Measurements from ENCODE around the gene GJA4. TPM values are rescaled to one million over a fixed set of nuclear protein-coding genes. Genes with fewer than 3 reads are reported as not detected.

The GJA4 gene
- total and polyA plus RNA-seq, 2 donors (not counting 1 experiment from before 2014, with no cell fraction given) = not detected

- Histone ChIP-seq H3K4me2 (ENCODE audit: extremely low read depth, insufficient read depth, low read length) (no peak overlapping the region), H3K9ac (ENCODE audit: insufficient read depth, low read length) (no peak overlapping the region), H3K27me3 (ENCODE audit: control insufficient read depth, insufficient read depth, low read length) (peaks cover 20% of the 10 kb centered on the region), H3K27ac (ENCODE audit: insufficient read depth, low read length) (no peak overlapping the region), H3K36me3 (ENCODE audit: control insufficient read depth, insufficient read depth, low read length) (no peaks in the 10 kb centered on the region), H3K9me3 (ENCODE audit: control insufficient read depth, insufficient read depth, low read depth, low read length) (no peaks in the 10 kb centered on the region), H3K4me3 (replicated peaks in 1 of 4; ENCODE audit: control extremely low read depth in 1 of 4, insufficient read depth in 1 of 4, low read depth in 3 of 4, low read length in 4 of 4) (no peak overlapping the region), H3K79me2 (ENCODE audit: control insufficient read depth, insufficient read depth, low read length) (no peaks in the 10 kb centered on the region), H3K4me1 (ENCODE audit: control insufficient read depth, extremely low read depth, insufficient read depth, low read length) (peaks cover 2% of the 10 kb centered on the region), H2AFZ (ENCODE audit: low read length) (no peak overlapping the region), H4K20me1 (ENCODE audit: control insufficient read depth, extremely low read depth, insufficient read depth, low read length) (no peaks in the 10 kb centered on the region)
- DNase-seq (ENCODE audit: low read depth in 2 of 2) = no peak
- TF ChIP-seq, protein P1, sequence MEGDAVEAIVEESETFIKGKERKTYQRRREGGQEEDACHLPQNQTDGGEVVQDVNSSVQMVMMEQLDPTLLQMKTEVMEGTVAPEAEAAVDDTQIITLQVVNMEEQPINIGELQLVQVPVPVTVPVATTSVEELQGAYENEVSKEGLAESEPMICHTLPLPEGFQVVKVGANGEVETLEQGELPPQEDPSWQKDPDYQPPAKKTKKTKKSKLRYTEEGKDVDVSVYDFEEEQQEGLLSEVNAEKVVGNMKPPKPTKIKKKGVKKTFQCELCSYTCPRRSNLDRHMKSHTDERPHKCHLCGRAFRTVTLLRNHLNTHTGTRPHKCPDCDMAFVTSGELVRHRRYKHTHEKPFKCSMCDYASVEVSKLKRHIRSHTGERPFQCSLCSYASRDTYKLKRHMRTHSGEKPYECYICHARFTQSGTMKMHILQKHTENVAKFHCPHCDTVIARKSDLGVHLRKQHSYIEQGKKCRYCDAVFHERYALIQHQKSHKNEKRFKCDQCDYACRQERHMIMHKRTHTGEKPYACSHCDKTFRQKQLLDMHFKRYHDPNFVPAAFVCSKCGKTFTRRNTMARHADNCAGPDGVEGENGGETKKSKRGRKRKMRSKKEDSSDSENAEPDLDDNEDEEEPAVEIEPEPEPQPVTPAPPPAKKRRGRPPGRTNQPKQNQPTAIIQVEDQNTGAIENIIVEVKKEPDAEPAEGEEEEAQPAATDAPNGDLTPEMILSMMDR (conservative IDR thresholded peaks at IDR 0.05 in 1 of 2, IDR thresholded peaks at IDR 0.05 in 1 of 2; ENCODE audit: low read depth in 1 of 2, low read length in 2 of 2) = no peak
- no peak for TF ChIP-seq EZH2 (IDR thresholded peaks at IDR 0.05; ENCODE audit: low read length, missing control alignments)
These were observed 8.0 kb upstream of the GJA4 start for GRCh38 chr1:34784751-34785221.

GRCh38 chr1:34785231-34785874 is 7.4 kb upstream of the GJA4 start:
- TF ChIP-seq, protein P1 (conservative IDR thresholded peaks at IDR 0.05 in 1 of 2, IDR thresholded peaks at IDR 0.05 in 1 of 2; ENCODE audit: low read depth in 1 of 2, low read length in 2 of 2) = no peak
- no peak for TF ChIP-seq EZH2 (IDR thresholded peaks at IDR 0.05; ENCODE audit: low read length, missing control alignments)
- Histone ChIP-seq H3K27ac (ENCODE audit: insufficient read depth, low read length) (no peak overlapping the region), H3K79me2 (ENCODE audit: control insufficient read depth, insufficient read depth, low read length) (no peaks in the 10 kb centered on the region), H4K20me1 (ENCODE audit: control insufficient read depth, extremely low read depth, insufficient read depth, low read length) (no peaks in the 10 kb centered on the region), H3K4me3 (replicated peaks in 1 of 4; ENCODE audit: control extremely low read depth in 1 of 4, insufficient read depth in 1 of 4, low read depth in 3 of 4, low read length in 4 of 4) (no peak overlapping the region), H3K4me2 (ENCODE audit: extremely low read depth, insufficient read depth, low read length) (no peak overlapping the region), H3K27me3 (ENCODE audit: control insufficient read depth, insufficient read depth, low read length) (peaks cover 16% of the 10 kb centered on the region), H2AFZ (ENCODE audit: low read length) (no peak overlapping the region), H3K4me1 (ENCODE audit: control insufficient read depth, extremely low read depth, insufficient read depth, low read length) (peaks cover 2% of the 10 kb centered on the region), H3K36me3 (ENCODE audit: control insufficient read depth, insufficient read depth, low read length) (no peaks in the 10 kb centered on the region), H3K9ac (ENCODE audit: insufficient read depth, low read length) (no peak overlapping the region), H3K9me3 (ENCODE audit: control insufficient read depth, insufficient read depth, low read depth, low read length) (no peaks in the 10 kb centered on the region)
- no peak for DNase-seq (ENCODE audit: low read depth in 2 of 2)

DNA sequence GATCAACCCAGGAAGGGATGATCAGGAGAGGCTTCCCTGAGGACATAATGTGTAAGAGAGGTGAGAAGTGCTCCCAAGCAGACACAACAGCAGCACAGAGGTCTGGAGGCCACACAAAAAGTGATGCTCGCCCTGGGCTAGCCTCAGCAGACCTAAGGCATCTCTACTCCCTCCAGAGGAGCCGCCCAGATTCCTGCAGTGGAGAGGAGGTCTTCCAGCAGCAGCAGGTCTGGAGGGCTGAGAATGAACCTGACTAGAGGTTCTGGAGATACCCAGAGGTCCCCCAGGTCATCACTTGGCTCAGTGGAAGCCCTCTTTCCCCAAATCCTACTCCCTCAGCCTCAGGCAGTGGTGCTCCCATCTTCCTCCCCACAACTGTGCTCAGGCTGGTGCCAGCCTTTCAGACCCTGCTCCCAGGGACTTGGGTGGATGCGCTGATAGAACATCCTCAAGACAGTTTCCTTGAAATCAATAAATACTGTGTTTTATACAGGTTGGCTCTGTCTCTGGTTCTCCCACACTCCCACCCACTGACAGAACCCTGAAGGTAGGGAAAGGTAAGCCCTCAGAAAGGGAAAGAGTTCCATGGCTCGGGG is 6.8 kb upstream of the GJA4 start:
- TF ChIP-seq EZH2 (IDR thresholded peaks at IDR 0.05; ENCODE audit: low read length, missing control alignments) = no peak
- TF ChIP-seq, protein P1 (conservative IDR thresholded peaks at IDR 0.05 in 1 of 2, IDR thresholded peaks at IDR 0.05 in 1 of 2; ENCODE audit: low read depth in 1 of 2, low read length in 2 of 2) = no peak
- no peak for DNase-seq (ENCODE audit: low read depth in 2 of 2)
- no peak overlapping the region for H3K9ac ChIP-seq (ENCODE audit: insufficient read depth, low read length)

More for the DNA sequence above, 6.8 kb upstream of the GJA4 start:
- H3K36me3 ChIP-seq (ENCODE audit: control insufficient read depth, insufficient read depth, low read length) = no peaks in the 10 kb centered on the region
- no peak overlapping the region for H3K4me2 ChIP-seq (ENCODE audit: extremely low read depth, insufficient read depth, low read length)
- no peak overlapping the region for H2AFZ ChIP-seq (ENCODE audit: low read length)
- H4K20me1 ChIP-seq (ENCODE audit: control insufficient read depth, extremely low read depth, insufficient read depth, low read length) = no peaks in the 10 kb centered on the region
- no peaks in the 10 kb centered on the region for H3K79me2 ChIP-seq (ENCODE audit: control insufficient read depth, insufficient read depth, low read length)
- no peaks in the 10 kb centered on the region for H3K9me3 ChIP-seq (ENCODE audit: control insufficient read depth, insufficient read depth, low read depth, low read length)
- H3K4me1 ChIP-seq (ENCODE audit: control insufficient read depth, extremely low read depth, insufficient read depth, low read length) = peaks cover 2% of the 10 kb centered on the region
- no peak overlapping the region for H3K27ac ChIP-seq (ENCODE audit: insufficient read depth, low read length)
- H3K27me3 ChIP-seq (ENCODE audit: control insufficient read depth, insufficient read depth, low read length) = peaks cover 14% of the 10 kb centered on the region
- H3K4me3 ChIP-seq (replicated peaks in 1 of 4; ENCODE audit: control extremely low read depth in 1 of 4, insufficient read depth in 1 of 4, low read depth in 3 of 4, low read length in 4 of 4) = no peak overlapping the region

Data from fibroblast of lung (primary cell).